Tibial nerve (tissue), 4 donors: ENCODE measurements around the gene NCAPH2. TPM values are rescaled to one million over a fixed set of nuclear protein-coding genes. Genes with fewer than 3 reads are reported as not detected.

Source experiments
- DNase-seq, 2 donors: peaks; one replicate each; pipeline ENCODE4 v3.0.0-alpha.2; 2019; ENCODE audit warnings: low spot score in 2 of 2
- H3K27ac ChIP-seq, 4 donors: fragments of 200-600 bp; sonication (generic) in 3 of 4; one replicate each; pipeline ENCODE4 v1.5.1; 2017 to 2019; ENCODE audit warnings: mild to moderate bottlenecking in 1 of 4
- H3K27me3 ChIP-seq, 2 donors: fragments of 200-600 bp; sonication (generic) in 1 of 2; one replicate each; pipeline versions ENCODE4 v1.5.1 to v1.6.0; 2017 to 2019
- H3K36me3 ChIP-seq, 3 donors: fragments of 200-600 bp; sonication (generic); one replicate each; pipeline ENCODE4 v1.5.1; 2018 to 2019
- H3K4me1 ChIP-seq, 4 donors: fragments of 200-600 bp; sonication (generic) in 3 of 4; one replicate each; pipeline ENCODE4 v1.5.1; 2017 to 2019
- H3K4me3 ChIP-seq, 4 donors: fragments of 200-600 bp; sonication (generic) in 3 of 4; one replicate each; pipeline ENCODE4 v1.5.1; 2017 to 2019; ENCODE audit warnings: mild to moderate bottlenecking in 1 of 4, moderate library complexity in 1 of 4
- H3K9me3 ChIP-seq, 4 donors: fragments of 200-600 bp; sonication (generic) in 3 of 4; one replicate each; pipeline ENCODE4 v1.5.1; 2017 to 2019
- CTCF ChIP-seq, 5 experiments: fragments of 200-600 bp in 3 of 5; fragments of 450-650 bp in 2 of 5; sonication (generic) in 3 of 5; IDR thresholded peaks; one replicate each; pipeline ENCODE4 v1.5.1; 2016 to 2019; ENCODE audit warnings: antibody characterized with exemption in 5 of 5, mild to moderate bottlenecking in 3 of 5, moderate library complexity in 2 of 5
- EP300 ChIP-seq, 2 donors: sonication (generic); formaldehyde crosslinking; IDR thresholded peaks; one replicate each; pipeline ENCODE4 v1.6.1; 2017; ENCODE audit warnings: antibody characterized with exemption in 2 of 2, mild to moderate bottlenecking in 1 of 2
- POLR2A ChIP-seq, 2 donors: fragments of 450-650 bp; IDR thresholded peaks; one replicate each; pipeline ENCODE4 v1.6.1; 2017; ENCODE audit warnings: antibody characterized with exemption in 2 of 2, mild to moderate bottlenecking in 2 of 2, moderate library complexity in 2 of 2
- WGBS, 2 donors: methylation state at CpG; one replicate each; pipeline ENCODE4 v1.1.5; 2018; 5-methylcytosine and 5-hydroxymethylcytosine counted together
- total RNA-seq, 4 donors: library from RNA; depleted of rRNA; stranded (reverse); fragments of >200 nt; gene quantifications; one replicate each; pipeline ENCODE4 v1.1.0, GENCODE V29; 2016

The NCAPH2 gene
- total RNA-seq: 10 to 100 TPM; 43.9 to 57.3 (median 45.0) TPM

- peak; percentile 90 to 92 for DNase-seq
- H3K4me1 ChIP-seq: peaks cover 0 to 35% (median 16%) of the 10 kb centered on the region in 4 donors
- peak within 1 kb of the TSS; percentile 83 to 99 (median 92) for H3K27ac ChIP-seq
- peak within 1 kb of the TSS; percentile 90 to 100 (median 96) for H3K4me3 ChIP-seq
- peaks cover 3 to 29% (median 18%) of the 10 kb centered on the region in 3 donors for H3K36me3 ChIP-seq
- no peaks in the 10 kb centered on the region for H3K9me3 ChIP-seq
- H3K27me3 ChIP-seq: no peaks in the 10 kb centered on the region
- 1 to 2% methylated on average over 32 to 38 of the region's 76 CpGs for WGBS, 2 donors
- TF ChIP-seq CTCF (IDR thresholded peaks at IDR 0.05) (peak in 2 of 5 experiments; percentile 26 to 31), EP300 (IDR thresholded peaks at IDR 0.05) (peak; percentile 81 to 98), POLR2A (IDR thresholded peaks at IDR 0.05) (peak; percentile 66 to 84)
These were observed at the start of gene NCAPH2 for GRCh38 chr22:50507991-50508884. TSS of gene NCAPH2 (plus strand) at chr22:50508224. CDS start at chr22:50508338, 114 bp downstream.

GRCh38 chr22:50459016-50459415 is 49.0 kb upstream of the NCAPH2 start:
- Histone ChIP-seq H3K4me1 (no peaks in the 10 kb centered on the region), H3K36me3 (peaks cover 6 to 100% (median 66%) of the 10 kb centered on the region in 3 donors)
- 88 to 90% methylated on average over 21 to 22 of the region's 22 CpGs for WGBS, 2 donors

GRCh38 chr22:50459496-50460140 is 48.4 kb upstream of the NCAPH2 start:
- peaks cover 6 to 100% (median 68%) of the 10 kb centered on the region in 3 donors for H3K36me3 ChIP-seq
- TF ChIP-seq CTCF (IDR thresholded peaks at IDR 0.05): no peak
- TF ChIP-seq EP300 (IDR thresholded peaks at IDR 0.05): no peak
- no peak for TF ChIP-seq POLR2A (IDR thresholded peaks at IDR 0.05)
- H3K4me3 ChIP-seq: no peak overlapping the region
- 94 to 95% methylated on average over 35 of the region's 41 CpGs for WGBS, 2 donors
- H3K4me1 ChIP-seq: no peaks in the 10 kb centered on the region
- H3K9me3 ChIP-seq: no peaks in the 10 kb centered on the region
- H3K27me3 ChIP-seq: no peaks in the 10 kb centered on the region
- no peak for DNase-seq
- no peak overlapping the region for H3K27ac ChIP-seq

More at GRCh38 chr22:50459016-50459415, 49.0 kb upstream of the NCAPH2 start:
- Histone ChIP-seq H3K9me3 (no peaks in the 10 kb centered on the region), H3K4me3 (no peak overlapping the region), H3K27me3 (no peaks in the 10 kb centered on the region), H3K27ac (no peak overlapping the region)
- TF ChIP-seq POLR2A (IDR thresholded peaks at IDR 0.05): no peak
- TF ChIP-seq CTCF (IDR thresholded peaks at IDR 0.05): no peak
- TF ChIP-seq EP300 (IDR thresholded peaks at IDR 0.05): no peak
- no peak for DNase-seq

- no peak for DNase-seq
- WGBS, 2 donors: 92 to 93% methylated on average over 17 of the region's 17 CpGs
- Histone ChIP-seq H3K36me3 (peaks cover 9 to 100% (median 68%) of the 10 kb centered on the region in 3 donors), H3K4me1 (no peaks in the 10 kb centered on the region), H3K27me3 (no peaks in the 10 kb centered on the region), H3K4me3 (no peak overlapping the region), H3K9me3 (no peaks in the 10 kb centered on the region), H3K27ac (no peak overlapping the region)
- TF ChIP-seq CTCF (IDR thresholded peaks at IDR 0.05) (no peak), POLR2A (IDR thresholded peaks at IDR 0.05) (no peak), EP300 (IDR thresholded peaks at IDR 0.05) (no peak)
These were observed 47.1 kb upstream of the NCAPH2 start for GRCh38 chr22:50460938-50461337.
